IMR-90 (cell line): Measurements from ENCODE around the gene DYNLT2. TPM values are rescaled to one million over a fixed set of nuclear protein-coding genes. Genes with fewer than 3 reads are reported as not detected.

ENCODE experiments used
- ATAC-seq: fragments of 200-7000 bp; cut with Tn5 transposase; 2 replicates; pipeline ENCODE4 v1.9.1; 2020; ENCODE audit warnings: low read depth, mild to moderate bottlenecking, moderate library complexity
- BruUV-seq: library from RNA; stranded (reverse); fragments of 400-500 nt; replicated peaks from 2 replicates; lab custom pipeline; 2021; lab: Mats Ljungman, UMichigan
- CTCF ChIA-PET: fragments of 300-600 bp; formaldehyde crosslinking; extraction: SDS; loops from one replicate; lab custom pipeline; 2021; ENCODE audit warnings: antibody characterized with exemption; lab: Yijun Ruan, JAX
- POLR2A ChIA-PET: fragments of 300-600 bp; sonication (Branson Sonifier 250); formaldehyde crosslinking; loops from one replicate; lab custom pipeline; 2022; ENCODE audit warnings: antibody characterized with exemption; ENCODE audit not compliant: unreplicated experiment; lab: Charles Lee
- DNase-seq: peaks from one replicate; pipeline ENCODE4 v3.0.0; 2013
- H2AFZ ChIP-seq: replicated peaks from 2 replicates; pipeline ENCODE3; 2013; ENCODE audit warnings: low read length, mild to moderate bottlenecking; ENCODE audit not compliant: poor library complexity
- H2AK5ac ChIP-seq: 2 replicates; pipeline ENCODE4 v1.6.1; 2013; ENCODE audit warnings: low read depth, low read length, inconsistent platforms
- H2AK9ac ChIP-seq: replicated peaks from 2 replicates; pipeline ENCODE3; 2013; ENCODE audit warnings: mild to moderate bottlenecking, low read depth, low read length, moderate library complexity; ENCODE audit not compliant: poor library complexity
- H2BK120ac ChIP-seq: 2 replicates; pipeline ENCODE4 v1.6.1; 2013; ENCODE audit warnings: low read depth, low read length, inconsistent platforms
- H2BK15ac ChIP-seq: 3 replicates; pipeline ENCODE4 v1.6.1; 2013; ENCODE audit warnings: low read depth, low read length, inconsistent platforms
- H2BK20ac ChIP-seq: 2 replicates; pipeline ENCODE4 v1.6.1; 2013; ENCODE audit warnings: low read depth, mild to moderate bottlenecking, inconsistent platforms, low read length, moderate library complexity
- H2BK5ac ChIP-seq: 2 replicates; pipeline ENCODE4 v1.6.1; 2013; ENCODE audit warnings: mild to moderate bottlenecking, low read depth, low read length, inconsistent platforms; ENCODE audit not compliant: poor library complexity, severe bottlenecking
- H3K14ac ChIP-seq: replicated peaks from 2 replicates; pipeline ENCODE4 v1.6.1; 2013; ENCODE audit warnings: low read depth, low read length, inconsistent platforms
- H3K18ac ChIP-seq: 2 replicates; pipeline ENCODE4 v1.6.1; 2013; ENCODE audit warnings: low read depth, low read length, control low read depth
- H3K23ac ChIP-seq: 2 replicates; pipeline ENCODE4 v1.6.1; 2013; ENCODE audit warnings: low read depth, low read length, inconsistent platforms
- H3K27ac ChIP-seq: 2 replicates; pipeline ENCODE4 v1.5.1; 2013; ENCODE audit warnings: mild to moderate bottlenecking, control low read depth, low read length; ENCODE audit not compliant: insufficient read depth
- H3K27me3 ChIP-seq: 2 replicates; pipeline ENCODE4 v1.6.1; 2013; ENCODE audit warnings: low read length; ENCODE audit not compliant: control insufficient read depth, insufficient read depth
- H3K36me3 ChIP-seq: 2 replicates; pipeline ENCODE4 v1.6.1; 2013; ENCODE audit warnings: low read length, mixed read lengths; ENCODE audit not compliant: control insufficient read depth, insufficient read depth
- H3K4ac ChIP-seq: 2 replicates; pipeline ENCODE4 v1.6.1; 2013; ENCODE audit warnings: low read depth, low read length, inconsistent platforms
- H3K4me1 ChIP-seq: 2 replicates; pipeline ENCODE4 v1.6.1; 2013; ENCODE audit warnings: low read length, mixed read lengths; ENCODE audit not compliant: control insufficient read depth, insufficient read depth
- H3K4me2 ChIP-seq: 2 replicates; pipeline ENCODE4 v1.6.1; 2013; ENCODE audit warnings: low read depth, mild to moderate bottlenecking, control low read depth, low read length, moderate library complexity
- H3K4me3 ChIP-seq: 2 replicates; pipeline ENCODE4 v1.5.1; 2013; ENCODE audit warnings: low read depth, mild to moderate bottlenecking, control low read depth, low read length, moderate library complexity; ENCODE audit not compliant: insufficient read depth
- H3K56ac ChIP-seq: 2 replicates; pipeline ENCODE4 v1.6.1; 2013; ENCODE audit warnings: low read length, inconsistent platforms; ENCODE audit not compliant: insufficient read depth; ENCODE audit errors: extremely low read depth
- H3K79me1 ChIP-seq, 2 experiments: 2 replicates each; pipeline ENCODE4 v1.6.1; 2013; ENCODE audit warnings: low read length in 2 of 2, inconsistent platforms in 1 of 2, low read depth in 1 of 2
- H3K9ac ChIP-seq: 2 replicates; pipeline ENCODE4 v1.6.1; 2013; ENCODE audit warnings: low read depth, low read length, control low read depth
- H3K9me1 ChIP-seq: 2 replicates; pipeline ENCODE4 v1.6.1; 2013; ENCODE audit warnings: low read length, inconsistent platforms; ENCODE audit not compliant: insufficient read depth
- H3K9me3 ChIP-seq: 2 replicates; pipeline ENCODE4 v1.6.1; 2013; ENCODE audit warnings: low read length; ENCODE audit not compliant: control insufficient read depth, insufficient read depth
- H4K20me1 ChIP-seq: 2 replicates; pipeline ENCODE4 v1.6.1; 2013; ENCODE audit warnings: low read length, inconsistent platforms; ENCODE audit not compliant: insufficient read depth
- H4K5ac ChIP-seq: 2 replicates; pipeline ENCODE4 v1.6.1; 2013; ENCODE audit warnings: mild to moderate bottlenecking, low read depth, low read length, control low read depth
- H4K8ac ChIP-seq, 2 experiments: 2 replicates each; pipeline ENCODE4 v1.6.1; 2013; ENCODE audit warnings: low read depth in 2 of 2, low read length in 2 of 2, control low read depth in 1 of 2, inconsistent platforms in 1 of 2
- H4K91ac ChIP-seq: 2 replicates; pipeline ENCODE4 v1.6.1; 2013; ENCODE audit warnings: low read depth, low read length, inconsistent platforms; ENCODE audit not compliant: insufficient read depth
- BHLHE40 ChIP-seq: fragments of 150-350 bp; IDR thresholded peaks from 2 replicates; pipeline ENCODE4 v1.6.1; 2016; ENCODE audit warnings: mild to moderate bottlenecking, low read depth, low read length
- CEBPB ChIP-seq: IDR thresholded peaks from 2 replicates; pipeline ENCODE4 v1.6.1; 2012; ENCODE audit warnings: low read depth, low read length, improper control_type of control experiment
- CHD1 ChIP-seq: IDR thresholded peaks from 2 replicates; pipeline ENCODE4 v1.6.1; 2012; ENCODE audit warnings: low read depth, low read length, improper control_type of control experiment
- FOS ChIP-seq: fragments of 150-350 bp; IDR thresholded peaks from 2 replicates; pipeline ENCODE4 v1.6.1; 2016; ENCODE audit warnings: low read depth, low read length
- MAFK ChIP-seq: IDR thresholded peaks from 2 replicates; pipeline ENCODE4 v1.6.1; 2012; ENCODE audit warnings: low read depth, low read length, improper control_type of control experiment
- MXI1 ChIP-seq: IDR thresholded peaks from 2 replicates; pipeline ENCODE4 v1.6.1; 2012; ENCODE audit warnings: low read depth, mild to moderate bottlenecking, low read length, moderate library complexity, borderline replicate concordance
- NFE2L2 ChIP-seq: fragments of 150-350 bp; IDR thresholded peaks from 2 replicates; pipeline ENCODE4 v1.6.1; 2016; ENCODE audit warnings: low read depth, mild to moderate bottlenecking, low read length
- RAD21 ChIP-seq: IDR thresholded peaks from 2 replicates; pipeline ENCODE4 v1.6.1; 2012; ENCODE audit warnings: low read length, improper control_type of control experiment
- RCOR1 ChIP-seq: IDR thresholded peaks from 2 replicates; pipeline ENCODE4 v1.6.1; 2012; ENCODE audit warnings: mild to moderate bottlenecking, low read length, improper control_type of control experiment; ENCODE audit not compliant: insufficient replicate concordance
- RFX5 ChIP-seq: IDR thresholded peaks from 2 replicates; pipeline ENCODE4 v1.8.0; 2012; ENCODE audit warnings: low read depth, mild to moderate bottlenecking, low read length, moderate library complexity
- SMC3 ChIP-seq: fragments of 150-350 bp; IDR thresholded peaks from 2 replicates; pipeline ENCODE4 v1.6.1; 2016; ENCODE audit warnings: low read depth, mild to moderate bottlenecking, antibody characterized with exemption, low read length, moderate library complexity
- WGBS, 2 experiments: methylation state at CpG; one replicate each; pipeline versions ENCODE4 v1.1.5 to v1.1.7; 2013; ENCODE audit warnings: missing lambda C conversion rate in 2 of 2; ENCODE audit not compliant: insufficient read length in 1 of 2; ENCODE audit errors: extremely low coverage in 2 of 2; 5-methylcytosine and 5-hydroxymethylcytosine counted together
- dilution Hi-C: fragments of 300-500 bp; cut with HindIII; formaldehyde crosslinking; loops from one replicate; pipeline ENCODE4 v1.14.3; 2018; ENCODE audit warnings: low sequenced_read_pairs; ENCODE audit not compliant: unreplicated experiment
- in situ Hi-C: fragments of 300-500 bp; cut with MboI; formaldehyde crosslinking; loops from 3 replicates; pipeline ENCODE4 v1.14.3; 2019; ENCODE audit warnings: low sequenced_read_pairs, inconsistent platforms, mixed read lengths
- intact Hi-C: fragments of 100-400 bp; cut with micrococcal nuclease; formaldehyde crosslinking; loops from 2 replicates; pipeline ENCODE4 v1.10.0; 2022
- polyA plus RNA-seq, 3 experiments: library from polyadenylated mRNA; depleted of rRNA; stranded (reverse); fragments of >200 nt; gene quantifications; 2 replicates each; pipeline ENCODE4 v1.2.3, GENCODE V29; 2012; ENCODE audit warnings: low replicate concordance in 1 of 3
- total RNA-seq: library from RNA; depleted of rRNA; stranded (reverse); fragments of >200 nt; gene quantifications from 2 replicates; pipeline ENCODE4 v1.2.3, GENCODE V29; 2012
- TF ChIP-seq, protein P1 (sequence below): fragments of 150-350 bp; IDR thresholded peaks from 2 replicates; pipeline ENCODE4 v1.6.1; 2017; ENCODE audit warnings: mild to moderate bottlenecking, antibody characterized with exemption, low read length, low read depth
- TF ChIP-seq, protein P2 (sequence below): conservative IDR thresholded peaks from 2 replicates; pipeline ENCODE4 v1.5.1; 2012; ENCODE audit warnings: mild to moderate bottlenecking, low read depth, low read length, improper control_type of control experiment
- TF ChIP-seq, protein P3 (sequence below): fragments of 150-350 bp; IDR thresholded peaks from 2 replicates; pipeline ENCODE4 v1.6.1; 2016; ENCODE audit warnings: low read depth, mild to moderate bottlenecking, low read length, moderate library complexity, borderline replicate concordance

Gene DYNLT2
- total and polyA plus RNA-seq, 2 of the 4 experiments (the other 2 are of a cell fraction) = 0.36 to 0.44 TPM

DNA sequence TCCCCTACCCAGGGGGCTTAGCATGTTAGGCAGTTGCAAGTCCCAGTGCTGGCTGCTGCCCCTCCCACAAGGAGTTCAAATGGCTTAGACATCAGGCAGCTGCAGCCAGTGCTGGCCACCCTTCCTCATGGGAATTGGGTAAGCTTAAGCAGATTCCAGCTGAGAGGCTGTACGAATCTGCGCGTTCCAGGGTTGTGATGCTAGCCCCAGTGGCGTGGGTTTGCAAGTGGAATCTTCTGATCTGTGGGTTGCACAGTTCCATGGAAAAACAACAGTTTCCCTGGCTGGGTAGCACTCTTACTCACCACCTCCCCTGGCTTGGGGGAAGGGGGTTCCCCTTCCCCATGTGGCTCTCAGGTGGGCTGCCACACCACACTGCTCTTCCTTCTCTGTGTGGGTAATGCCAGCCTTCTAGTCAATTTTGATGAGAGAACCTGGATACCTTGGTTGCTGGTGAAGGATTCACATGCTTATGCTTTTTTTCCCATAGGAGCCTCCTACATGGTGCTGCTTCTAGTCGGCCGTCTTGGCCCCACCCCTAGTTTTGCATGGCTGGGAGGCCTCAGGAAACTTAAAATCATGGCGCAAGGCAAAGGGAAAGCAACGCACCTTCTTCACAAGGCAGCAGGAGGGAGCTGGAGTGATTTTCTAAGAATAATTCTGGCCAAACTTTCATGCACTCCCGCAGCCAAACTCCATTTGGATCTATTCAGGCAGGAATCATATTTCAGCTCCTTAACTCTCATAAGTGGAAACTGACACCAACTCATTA lies 13.0 kb downstream of the DYNLT2 start:
- H2BK20ac ChIP-seq = no peak overlapping the region
- POLR2A ChIA-PET = no interaction called here
- no peak overlapping the region for H3K14ac ChIP-seq
- no peaks in the 10 kb centered on the region for H3K79me1 ChIP-seq
- BruUV-seq = no TSS peak
- CTCF ChIA-PET = no interaction called here
- H4K91ac ChIP-seq = no peak overlapping the region
- no peak overlapping the region for H3K4me3 ChIP-seq
- no peaks in the 10 kb centered on the region for H3K9me3 ChIP-seq
- H3K4me1 ChIP-seq = peaks cover 2% of the 10 kb centered on the region; the same call in 1 of the 2 replicates
- intact Hi-C loops = no loop called here
- TF ChIP-seq RCOR1 (no peak), NFE2L2 (no peak), FOS (no peak), SMC3 (no peak), MAFK (no peak), CHD1 (no peak), MXI1 (no peak), CEBPB (no peak), RFX5 (no peak), RAD21 (no peak), BHLHE40 (no peak)
- TF ChIP-seq, protein P1, sequence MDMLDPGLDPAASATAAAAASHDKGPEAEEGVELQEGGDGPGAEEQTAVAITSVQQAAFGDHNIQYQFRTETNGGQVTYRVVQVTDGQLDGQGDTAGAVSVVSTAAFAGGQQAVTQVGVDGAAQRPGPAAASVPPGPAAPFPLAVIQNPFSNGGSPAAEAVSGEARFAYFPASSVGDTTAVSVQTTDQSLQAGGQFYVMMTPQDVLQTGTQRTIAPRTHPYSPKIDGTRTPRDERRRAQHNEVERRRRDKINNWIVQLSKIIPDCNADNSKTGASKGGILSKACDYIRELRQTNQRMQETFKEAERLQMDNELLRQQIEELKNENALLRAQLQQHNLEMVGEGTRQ = no peak
- TF ChIP-seq, protein P2, sequence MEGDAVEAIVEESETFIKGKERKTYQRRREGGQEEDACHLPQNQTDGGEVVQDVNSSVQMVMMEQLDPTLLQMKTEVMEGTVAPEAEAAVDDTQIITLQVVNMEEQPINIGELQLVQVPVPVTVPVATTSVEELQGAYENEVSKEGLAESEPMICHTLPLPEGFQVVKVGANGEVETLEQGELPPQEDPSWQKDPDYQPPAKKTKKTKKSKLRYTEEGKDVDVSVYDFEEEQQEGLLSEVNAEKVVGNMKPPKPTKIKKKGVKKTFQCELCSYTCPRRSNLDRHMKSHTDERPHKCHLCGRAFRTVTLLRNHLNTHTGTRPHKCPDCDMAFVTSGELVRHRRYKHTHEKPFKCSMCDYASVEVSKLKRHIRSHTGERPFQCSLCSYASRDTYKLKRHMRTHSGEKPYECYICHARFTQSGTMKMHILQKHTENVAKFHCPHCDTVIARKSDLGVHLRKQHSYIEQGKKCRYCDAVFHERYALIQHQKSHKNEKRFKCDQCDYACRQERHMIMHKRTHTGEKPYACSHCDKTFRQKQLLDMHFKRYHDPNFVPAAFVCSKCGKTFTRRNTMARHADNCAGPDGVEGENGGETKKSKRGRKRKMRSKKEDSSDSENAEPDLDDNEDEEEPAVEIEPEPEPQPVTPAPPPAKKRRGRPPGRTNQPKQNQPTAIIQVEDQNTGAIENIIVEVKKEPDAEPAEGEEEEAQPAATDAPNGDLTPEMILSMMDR = no peak
- TF ChIP-seq, protein P3, sequence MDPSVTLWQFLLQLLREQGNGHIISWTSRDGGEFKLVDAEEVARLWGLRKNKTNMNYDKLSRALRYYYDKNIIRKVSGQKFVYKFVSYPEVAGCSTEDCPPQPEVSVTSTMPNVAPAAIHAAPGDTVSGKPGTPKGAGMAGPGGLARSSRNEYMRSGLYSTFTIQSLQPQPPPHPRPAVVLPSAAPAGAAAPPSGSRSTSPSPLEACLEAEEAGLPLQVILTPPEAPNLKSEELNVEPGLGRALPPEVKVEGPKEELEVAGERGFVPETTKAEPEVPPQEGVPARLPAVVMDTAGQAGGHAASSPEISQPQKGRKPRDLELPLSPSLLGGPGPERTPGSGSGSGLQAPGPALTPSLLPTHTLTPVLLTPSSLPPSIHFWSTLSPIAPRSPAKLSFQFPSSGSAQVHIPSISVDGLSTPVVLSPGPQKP = no peak
- DNase-seq (no peak), ATAC-seq (peak; percentile 47; the same call in 1 of the 2 replicates)
- H4K5ac ChIP-seq = no peak overlapping the region
- no peak overlapping the region for H3K9ac ChIP-seq
- no peak overlapping the region for H2AK5ac ChIP-seq
- no peak overlapping the region; the same call in 1 of the 2 replicates for H3K4me2 ChIP-seq
- H2BK15ac ChIP-seq = no peak overlapping the region
- H3K36me3 ChIP-seq = no peaks in the 10 kb centered on the region
- H3K56ac ChIP-seq = no peak overlapping the region
- peaks cover 4% of the 10 kb centered on the region for H3K27me3 ChIP-seq
- WGBS, 2 experiments = no CpG with 5 or more reads among the region's 9 CpGs
- in situ Hi-C loops = no loop called here
- H4K20me1 ChIP-seq = no peaks in the 10 kb centered on the region
- no peak overlapping the region for H3K23ac ChIP-seq
- no peak overlapping the region for H3K4ac ChIP-seq
- no peak overlapping the region for H2AFZ ChIP-seq
- no peak overlapping the region for H4K8ac ChIP-seq
- H2BK5ac ChIP-seq = no peak overlapping the region
- dilution Hi-C loops = no loop called here
- H2BK120ac ChIP-seq = no peak overlapping the region
- H3K9me1 ChIP-seq = no peaks in the 10 kb centered on the region
- H3K27ac ChIP-seq = no peak overlapping the region
- no peak overlapping the region for H2AK9ac ChIP-seq
- no peak overlapping the region for H3K18ac ChIP-seq
